Smooth muscle cell (in vitro differentiated cells): ENCODE data around the gene KLHL29. TPM values are rescaled to one million over a fixed set of nuclear protein-coding genes. Genes with fewer than 3 reads are reported as not detected.

Source experiments
- DNase-seq: peaks from one replicate; lab custom pipeline; 2025; ENCODE audit not compliant: unreplicated experiment; lab: John Stamatoyannopoulos, UW
- H2AFZ ChIP-seq: fragments of 200-600 bp; sonication (generic); 2 replicates; pipeline ENCODE4 v1.6.0; 2016; ENCODE audit warnings: antibody characterized with exemption, low read depth, mild to moderate bottlenecking
- H3F3A ChIP-seq: fragments of 200-600 bp; sonication (generic); 2 replicates; pipeline ENCODE4 v1.6.0; 2017; ENCODE audit warnings: antibody characterized with exemption, low read depth
- H3K27ac ChIP-seq: fragments of 200-600 bp; sonication (generic); 2 replicates; pipeline ENCODE4 v1.5.1; 2016; ENCODE audit warnings: low read depth, mild to moderate bottlenecking
- H3K27me3 ChIP-seq: fragments of 200-600 bp; sonication (generic); 2 replicates; pipeline ENCODE4 v1.6.1; 2016; ENCODE audit warnings: low read depth, mild to moderate bottlenecking
- H3K36me3 ChIP-seq: fragments of 200-600 bp; sonication (generic); 2 replicates; pipeline ENCODE4 v1.5.1; 2016; ENCODE audit warnings: low read depth
- H3K4me1 ChIP-seq: fragments of 200-600 bp; sonication (generic); 2 replicates; pipeline ENCODE4 v1.5.1; 2016; ENCODE audit warnings: low read depth
- H3K4me2 ChIP-seq: fragments of 200-600 bp; sonication (generic); 2 replicates; pipeline ENCODE4 v1.6.0; 2016; ENCODE audit warnings: mild to moderate bottlenecking
- H3K4me3 ChIP-seq: fragments of 200-600 bp; sonication (generic); 2 replicates; pipeline ENCODE4 v1.5.1; 2016; ENCODE audit warnings: mild to moderate bottlenecking
- H3K79me2 ChIP-seq: fragments of 200-600 bp; sonication (generic); 2 replicates; pipeline ENCODE4 v1.6.0; 2016; ENCODE audit warnings: low read depth, mild to moderate bottlenecking
- H3K9ac ChIP-seq: fragments of 200-600 bp; sonication (generic); 2 replicates; pipeline ENCODE4 v1.6.0; 2016; ENCODE audit warnings: low read depth
- H3K9me3 ChIP-seq: fragments of 200-600 bp; sonication (generic); replicated peaks from 2 replicates; pipeline ENCODE4 v1.5.1; 2016; ENCODE audit warnings: low read depth
- H4K20me1 ChIP-seq: fragments of 200-600 bp; sonication (generic); 2 replicates; pipeline ENCODE4 v1.6.0; 2016; ENCODE audit warnings: low read depth
- CTCF ChIP-seq: fragments of 200-600 bp; sonication (generic); IDR thresholded peaks from 2 replicates; pipeline ENCODE4 v1.5.1; 2017; ENCODE audit warnings: borderline replicate concordance, mild to moderate bottlenecking, antibody characterized with exemption; ENCODE audit not compliant: insufficient read depth, poor library complexity, severe bottlenecking
- WGBS: methylation state at CpG from one replicate; pipeline ENCODE4 v1.1.7; 2016; ENCODE audit warnings: low lambda C conversion rate; 5-methylcytosine and 5-hydroxymethylcytosine counted together
- polyA plus RNA-seq: library from polyadenylated mRNA; unstranded; fragments of >200 nt; fragmentation: Nextera tagmentation; extraction: Ambion mirVana; gene quantifications from 2 replicates; pipeline ENCODE4 v1.2.1, GENCODE V29; 2016
- total RNA-seq: library from RNA; depleted of rRNA; stranded (reverse); fragments of >200 nt; gene quantifications from 2 replicates; pipeline ENCODE4 v1.2.3, GENCODE V29; 2014

The KLHL29 gene
- total and polyA plus RNA-seq, 2 experiments from 2014 or later, result 3.1 to 6.6 TPM

- H3K9ac ChIP-seq, result no peak overlapping the region
- no peak for DNase-seq
These were observed 232.8 kb downstream of the KLHL29 start for GRCh38 chr2:23617811-23618215.

GRCh38 chr2:23618265-23618664 is 233.3 kb downstream of the KLHL29 start:
- Histone ChIP-seq H3K27me3 (no peaks in the 10 kb centered on the region), H3K27ac (no peak overlapping the region), H2AFZ (no peak overlapping the region), H3F3A (no peaks in the 10 kb centered on the region), H3K4me2 (no peak overlapping the region), H3K36me3 (no peaks in the 10 kb centered on the region), H3K9me3 (no peaks in the 10 kb centered on the region), H3K9ac (no peak overlapping the region), H3K79me2 (no peaks in the 10 kb centered on the region), H3K4me3 (no peak overlapping the region), H4K20me1 (peaks cover 12% of the 10 kb centered on the region), H3K4me1 (peaks cover 7% of the 10 kb centered on the region)
- WGBS, result 93% methylated on average over 10 of the region's 10 CpGs
- no peak for TF ChIP-seq CTCF
- no peak for DNase-seq

More at GRCh38 chr2:23617811-23618215, 232.8 kb downstream of the KLHL29 start:
- Histone ChIP-seq H3K4me1 (peaks cover 7% of the 10 kb centered on the region), H3K27me3 (no peaks in the 10 kb centered on the region), H3K79me2 (no peaks in the 10 kb centered on the region), H3K4me2 (no peak overlapping the region), H3K4me3 (no peak overlapping the region), H3K9me3 (peaks cover under 1% of the 10 kb centered on the region), H2AFZ (no peak overlapping the region), H3K27ac (no peak overlapping the region), H4K20me1 (peaks cover 12% of the 10 kb centered on the region), H3F3A (no peaks in the 10 kb centered on the region), H3K36me3 (no peaks in the 10 kb centered on the region)
- TF ChIP-seq CTCF, result no peak
- 85% methylated on average over 15 of the region's 15 CpGs for WGBS

- no peaks in the 10 kb centered on the region for H3K27me3 ChIP-seq
- DNase-seq, result no peak
- H3K9me3 ChIP-seq, result no peaks in the 10 kb centered on the region
- H3K79me2 ChIP-seq, result no peaks in the 10 kb centered on the region
- no peak overlapping the region for H2AFZ ChIP-seq
- TF ChIP-seq CTCF, result no peak
- WGBS, result 92% methylated on average over 7 of the region's 7 CpGs
- H3K9ac ChIP-seq, result no peak overlapping the region
- no peak overlapping the region for H3K4me3 ChIP-seq
- H3K36me3 ChIP-seq, result no peaks in the 10 kb centered on the region
- no peaks in the 10 kb centered on the region for H3F3A ChIP-seq
- H3K4me2 ChIP-seq, result no peak overlapping the region
- H3K4me1 ChIP-seq, result peaks cover 7% of the 10 kb centered on the region
- peaks cover 12% of the 10 kb centered on the region for H4K20me1 ChIP-seq
- no peak overlapping the region for H3K27ac ChIP-seq
These were observed 234.0 kb downstream of the KLHL29 start for GRCh38 chr2:23618794-23619530.

- H3K4me1 ChIP-seq, result peaks cover 7% of the 10 kb centered on the region
- no peak overlapping the region for H2AFZ ChIP-seq
- H3K4me2 ChIP-seq, result no peak overlapping the region
- H3K79me2 ChIP-seq, result no peaks in the 10 kb centered on the region
- no peak for TF ChIP-seq CTCF
- H4K20me1 ChIP-seq, result peaks cover 12% of the 10 kb centered on the region
- H3K36me3 ChIP-seq, result no peaks in the 10 kb centered on the region
- H3K9ac ChIP-seq, result no peak overlapping the region
- H3K27ac ChIP-seq, result no peak overlapping the region
- H3K27me3 ChIP-seq, result no peaks in the 10 kb centered on the region
- 96% methylated on average over 7 of the region's 7 CpGs for WGBS
- no peaks in the 10 kb centered on the region for H3F3A ChIP-seq
- H3K4me3 ChIP-seq, result no peak overlapping the region
- no peaks in the 10 kb centered on the region for H3K9me3 ChIP-seq
- no peak for DNase-seq
These were observed 235.0 kb downstream of the KLHL29 start for GRCh38 chr2:23619941-23620340.
